IMR-90 (cell line): ENCODE measurements around the gene KLHL6. TPM values are rescaled to one million over a fixed set of nuclear protein-coding genes. Genes with fewer than 3 reads are reported as not detected.

ENCODE experiments used
- ATAC-seq: fragments of 200-7000 bp; cut with Tn5 transposase; 2 replicates; pipeline ENCODE4 v1.9.1; 2020; ENCODE audit warnings: low read depth, mild to moderate bottlenecking, moderate library complexity
- BruUV-seq: library from RNA; stranded (reverse); fragments of 400-500 nt; replicated peaks from 2 replicates; lab custom pipeline; 2021; lab: Mats Ljungman, UMichigan
- CTCF ChIA-PET: fragments of 300-600 bp; formaldehyde crosslinking; extraction: SDS; loops from one replicate; lab custom pipeline; 2021; ENCODE audit warnings: antibody characterized with exemption; lab: Yijun Ruan, JAX
- POLR2A ChIA-PET: fragments of 300-600 bp; sonication (Branson Sonifier 250); formaldehyde crosslinking; loops from one replicate; lab custom pipeline; 2022; ENCODE audit warnings: antibody characterized with exemption; ENCODE audit not compliant: unreplicated experiment; lab: Charles Lee
- DNase-seq: peaks from one replicate; pipeline ENCODE4 v3.0.0; 2013
- H2AFZ ChIP-seq: replicated peaks from 2 replicates; pipeline ENCODE3; 2013; ENCODE audit warnings: low read length, mild to moderate bottlenecking; ENCODE audit not compliant: poor library complexity
- H2AK5ac ChIP-seq: 2 replicates; pipeline ENCODE4 v1.6.1; 2013; ENCODE audit warnings: low read depth, low read length, inconsistent platforms
- H2AK9ac ChIP-seq: replicated peaks from 2 replicates; pipeline ENCODE3; 2013; ENCODE audit warnings: mild to moderate bottlenecking, low read depth, low read length, moderate library complexity; ENCODE audit not compliant: poor library complexity
- H2BK120ac ChIP-seq: 2 replicates; pipeline ENCODE4 v1.6.1; 2013; ENCODE audit warnings: low read depth, low read length, inconsistent platforms
- H2BK15ac ChIP-seq: 3 replicates; pipeline ENCODE4 v1.6.1; 2013; ENCODE audit warnings: low read depth, low read length, inconsistent platforms
- H2BK20ac ChIP-seq: 2 replicates; pipeline ENCODE4 v1.6.1; 2013; ENCODE audit warnings: low read depth, mild to moderate bottlenecking, inconsistent platforms, low read length, moderate library complexity
- H2BK5ac ChIP-seq: 2 replicates; pipeline ENCODE4 v1.6.1; 2013; ENCODE audit warnings: mild to moderate bottlenecking, low read depth, low read length, inconsistent platforms; ENCODE audit not compliant: poor library complexity, severe bottlenecking
- H3K14ac ChIP-seq: replicated peaks from 2 replicates; pipeline ENCODE4 v1.6.1; 2013; ENCODE audit warnings: low read depth, low read length, inconsistent platforms
- H3K18ac ChIP-seq: 2 replicates; pipeline ENCODE4 v1.6.1; 2013; ENCODE audit warnings: low read depth, low read length, control low read depth
- H3K23ac ChIP-seq: 2 replicates; pipeline ENCODE4 v1.6.1; 2013; ENCODE audit warnings: low read depth, low read length, inconsistent platforms
- H3K27ac ChIP-seq: 2 replicates; pipeline ENCODE4 v1.5.1; 2013; ENCODE audit warnings: mild to moderate bottlenecking, control low read depth, low read length; ENCODE audit not compliant: insufficient read depth
- H3K27me3 ChIP-seq: 2 replicates; pipeline ENCODE4 v1.6.1; 2013; ENCODE audit warnings: low read length; ENCODE audit not compliant: control insufficient read depth, insufficient read depth
- H3K36me3 ChIP-seq: 2 replicates; pipeline ENCODE4 v1.6.1; 2013; ENCODE audit warnings: low read length, mixed read lengths; ENCODE audit not compliant: control insufficient read depth, insufficient read depth
- H3K4ac ChIP-seq: 2 replicates; pipeline ENCODE4 v1.6.1; 2013; ENCODE audit warnings: low read depth, low read length, inconsistent platforms
- H3K4me1 ChIP-seq: 2 replicates; pipeline ENCODE4 v1.6.1; 2013; ENCODE audit warnings: low read length, mixed read lengths; ENCODE audit not compliant: control insufficient read depth, insufficient read depth
- H3K4me2 ChIP-seq: 2 replicates; pipeline ENCODE4 v1.6.1; 2013; ENCODE audit warnings: low read depth, mild to moderate bottlenecking, control low read depth, low read length, moderate library complexity
- H3K4me3 ChIP-seq: 2 replicates; pipeline ENCODE4 v1.5.1; 2013; ENCODE audit warnings: low read depth, mild to moderate bottlenecking, control low read depth, low read length, moderate library complexity; ENCODE audit not compliant: insufficient read depth
- H3K56ac ChIP-seq: 2 replicates; pipeline ENCODE4 v1.6.1; 2013; ENCODE audit warnings: low read length, inconsistent platforms; ENCODE audit not compliant: insufficient read depth; ENCODE audit errors: extremely low read depth
- H3K79me1 ChIP-seq, 2 experiments: 2 replicates each; pipeline ENCODE4 v1.6.1; 2013; ENCODE audit warnings: low read length in 2 of 2, inconsistent platforms in 1 of 2, low read depth in 1 of 2
- H3K9ac ChIP-seq: 2 replicates; pipeline ENCODE4 v1.6.1; 2013; ENCODE audit warnings: low read depth, low read length, control low read depth
- H3K9me1 ChIP-seq: 2 replicates; pipeline ENCODE4 v1.6.1; 2013; ENCODE audit warnings: low read length, inconsistent platforms; ENCODE audit not compliant: insufficient read depth
- H3K9me3 ChIP-seq: 2 replicates; pipeline ENCODE4 v1.6.1; 2013; ENCODE audit warnings: low read length; ENCODE audit not compliant: control insufficient read depth, insufficient read depth
- H4K20me1 ChIP-seq: 2 replicates; pipeline ENCODE4 v1.6.1; 2013; ENCODE audit warnings: low read length, inconsistent platforms; ENCODE audit not compliant: insufficient read depth
- H4K5ac ChIP-seq: 2 replicates; pipeline ENCODE4 v1.6.1; 2013; ENCODE audit warnings: mild to moderate bottlenecking, low read depth, low read length, control low read depth
- H4K8ac ChIP-seq, 2 experiments: 2 replicates each; pipeline ENCODE4 v1.6.1; 2013; ENCODE audit warnings: low read depth in 2 of 2, low read length in 2 of 2, control low read depth in 1 of 2, inconsistent platforms in 1 of 2
- H4K91ac ChIP-seq: 2 replicates; pipeline ENCODE4 v1.6.1; 2013; ENCODE audit warnings: low read depth, low read length, inconsistent platforms; ENCODE audit not compliant: insufficient read depth
- CEBPB ChIP-seq: IDR thresholded peaks from 2 replicates; pipeline ENCODE4 v1.6.1; 2012; ENCODE audit warnings: low read depth, low read length, improper control_type of control experiment
- CHD1 ChIP-seq: IDR thresholded peaks from 2 replicates; pipeline ENCODE4 v1.6.1; 2012; ENCODE audit warnings: low read depth, low read length, improper control_type of control experiment
- ELK1 ChIP-seq: fragments of 150-350 bp; IDR thresholded peaks from 2 replicates; pipeline ENCODE4 v1.6.1; 2016; ENCODE audit warnings: low read depth, mild to moderate bottlenecking, low read length, moderate library complexity, borderline replicate concordance
- FOS ChIP-seq: fragments of 150-350 bp; IDR thresholded peaks from 2 replicates; pipeline ENCODE4 v1.6.1; 2016; ENCODE audit warnings: low read depth, low read length
- MAFK ChIP-seq: IDR thresholded peaks from 2 replicates; pipeline ENCODE4 v1.6.1; 2012; ENCODE audit warnings: low read depth, low read length, improper control_type of control experiment
- MAZ ChIP-seq: IDR thresholded peaks from 2 replicates; pipeline ENCODE4 v1.6.1; 2012; ENCODE audit warnings: low read depth, mild to moderate bottlenecking, low read length, improper control_type of control experiment, moderate library complexity, borderline replicate concordance
- MXI1 ChIP-seq: IDR thresholded peaks from 2 replicates; pipeline ENCODE4 v1.6.1; 2012; ENCODE audit warnings: low read depth, mild to moderate bottlenecking, low read length, moderate library complexity, borderline replicate concordance
- NFE2L2 ChIP-seq: fragments of 150-350 bp; IDR thresholded peaks from 2 replicates; pipeline ENCODE4 v1.6.1; 2016; ENCODE audit warnings: low read depth, mild to moderate bottlenecking, low read length
- POLR2A ChIP-seq: IDR thresholded peaks from 2 replicates; pipeline ENCODE4 v1.6.1; 2012; ENCODE audit warnings: mild to moderate bottlenecking, low read depth, low read length
- RAD21 ChIP-seq: IDR thresholded peaks from 2 replicates; pipeline ENCODE4 v1.6.1; 2012; ENCODE audit warnings: low read length, improper control_type of control experiment
- RCOR1 ChIP-seq: IDR thresholded peaks from 2 replicates; pipeline ENCODE4 v1.6.1; 2012; ENCODE audit warnings: mild to moderate bottlenecking, low read length, improper control_type of control experiment; ENCODE audit not compliant: insufficient replicate concordance
- RFX5 ChIP-seq: IDR thresholded peaks from 2 replicates; pipeline ENCODE4 v1.8.0; 2012; ENCODE audit warnings: low read depth, mild to moderate bottlenecking, low read length, moderate library complexity
- SMC3 ChIP-seq: fragments of 150-350 bp; IDR thresholded peaks from 2 replicates; pipeline ENCODE4 v1.6.1; 2016; ENCODE audit warnings: low read depth, mild to moderate bottlenecking, antibody characterized with exemption, low read length, moderate library complexity
- WGBS, 2 experiments: methylation state at CpG; one replicate each; pipeline versions ENCODE4 v1.1.5 to v1.1.7; 2013; ENCODE audit warnings: missing lambda C conversion rate in 2 of 2; ENCODE audit not compliant: insufficient read length in 1 of 2; ENCODE audit errors: extremely low coverage in 2 of 2; 5-methylcytosine and 5-hydroxymethylcytosine counted together
- dilution Hi-C: fragments of 300-500 bp; cut with HindIII; formaldehyde crosslinking; loops from one replicate; pipeline ENCODE4 v1.14.3; 2018; ENCODE audit warnings: low sequenced_read_pairs; ENCODE audit not compliant: unreplicated experiment
- in situ Hi-C: fragments of 300-500 bp; cut with MboI; formaldehyde crosslinking; loops from 3 replicates; pipeline ENCODE4 v1.14.3; 2019; ENCODE audit warnings: low sequenced_read_pairs, inconsistent platforms, mixed read lengths
- intact Hi-C: fragments of 100-400 bp; cut with micrococcal nuclease; formaldehyde crosslinking; loops from 2 replicates; pipeline ENCODE4 v1.10.0; 2022
- polyA plus RNA-seq, 3 experiments: library from polyadenylated mRNA; depleted of rRNA; stranded (reverse); fragments of >200 nt; gene quantifications; 2 replicates each; pipeline ENCODE4 v1.2.3, GENCODE V29; 2012; ENCODE audit warnings: low replicate concordance in 1 of 3
- total RNA-seq: library from RNA; depleted of rRNA; stranded (reverse); fragments of >200 nt; gene quantifications from 2 replicates; pipeline ENCODE4 v1.2.3, GENCODE V29; 2012

The KLHL6 gene
- total and polyA plus RNA-seq, 2 of the 4 experiments (the other 2 are of a cell fraction): not detected

- BruUV-seq: no TSS peak
- Histone ChIP-seq H3K4me3 (no peak overlapping the region), H2BK120ac (no peak overlapping the region), H4K8ac (no peak overlapping the region), H4K5ac (no peak overlapping the region), H3K27ac (no peak overlapping the region), H3K9me3 (no peaks in the 10 kb centered on the region), H4K91ac (no peak overlapping the region), H4K20me1 (no peaks in the 10 kb centered on the region), H3K9me1 (0 out of 2 replicates have a peak, but pooled peaks cover 3% of the 10 kb centered on the region), H3K18ac (no peak overlapping the region), H2AK9ac (no peak overlapping the region), H3K4me2 (no peak overlapping the region), H3K9ac (no peak overlapping the region), H3K36me3 (no peaks in the 10 kb centered on the region), H3K56ac (no peak overlapping the region), H2AK5ac (no peak overlapping the region), H2BK15ac (no peak overlapping the region), H2BK20ac (no peak overlapping the region), H3K4me1 (peaks cover 8% of the 10 kb centered on the region; the same call in 1 of the 2 replicates), H3K14ac (no peak overlapping the region), H3K27me3 (peaks cover 24% of the 10 kb centered on the region), H3K79me1 (no peaks in the 10 kb centered on the region), H2AFZ (no peak overlapping the region), H3K4ac (no peak overlapping the region), H2BK5ac (no peak overlapping the region), H3K23ac (no peak overlapping the region)
- POLR2A ChIA-PET: no interaction called here
- DNase-seq: no peak
- TF ChIP-seq POLR2A (no peak), ELK1 (no peak), RAD21 (no peak), MAZ (no peak), MXI1 (no peak), FOS (no peak), CEBPB (no peak), SMC3 (no peak), RCOR1 (no peak), RFX5 (no peak), MAFK (no peak), CHD1 (no peak), NFE2L2 (no peak)
- dilution Hi-C loops (no loop called here), intact Hi-C loops (loop anchor here (5.0 kb wide), 1 partner anchor 115 kb away; no protein-coding TSS in a partner anchor), in situ Hi-C loops (no loop called here)
- CTCF ChIA-PET: no interaction called here
- ATAC-seq: no peak
- whole genome bisulfite sequencing, 2 experiments: no CpG with 5 or more reads among the region's 1 CpG
Measured at GRCh38 chr3:183582161-183582560, 26.7 kb upstream of the KLHL6 start.
